ENCODE data around the gene TAGLN3.

GRCh38 chr3:112035241-112035640 is 36.5 kb downstream of the TAGLN3 start:
- TF ChIP-seq CTCF (IDR thresholded peaks at IDR 0.05; ENCODE audit: low read depth, low read length): no peak
- TF ChIP-seq EZH2phosphoT487 (IDR thresholded peaks at IDR 0.05; ENCODE audit: low read depth): no peak

All from OCI-LY3 (cell line).